ENCODE measurements around the gene SDF4. TPM values are rescaled to one million over a fixed set of nuclear protein-coding genes. Genes with fewer than 3 reads are reported as not detected.

SDF4 gene
- total RNA-seq, 3 donors from 2014 or later = 58.0 to 111 (median 79.3) TPM

DNA sequence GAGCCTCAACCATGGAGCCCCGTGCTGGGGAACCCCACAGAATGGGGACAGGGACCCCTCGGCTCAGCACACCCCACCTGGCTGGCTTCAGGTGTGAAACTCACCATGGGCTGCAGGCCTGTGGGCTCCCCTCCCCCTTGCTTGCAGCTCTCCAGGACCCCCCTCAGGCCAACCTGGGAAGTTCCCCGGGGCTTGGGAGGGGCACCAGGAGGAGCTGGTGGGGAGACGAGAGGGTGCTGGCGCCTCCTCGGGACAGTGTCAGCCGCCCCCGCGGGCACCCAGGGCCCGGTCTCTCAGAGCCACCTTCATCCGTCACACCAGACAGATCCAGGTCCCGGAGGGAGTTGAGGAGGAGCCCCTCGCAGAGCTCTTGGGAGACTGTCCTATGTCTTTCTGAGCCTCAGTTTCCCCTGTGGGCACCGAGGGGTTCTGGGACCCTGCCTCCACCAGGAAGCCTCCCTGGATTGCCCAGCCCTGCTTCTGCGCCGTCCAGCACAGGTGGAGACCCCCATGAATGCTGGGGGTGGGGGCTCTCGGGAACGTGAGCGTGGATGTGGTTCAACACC lies 24.8 kb downstream of the SDF4 start:
- Histone ChIP-seq H3K9me3 (no peaks in the 10 kb centered on the region), H3K27ac (no peak overlapping the region), H3K4me3 (peak overlapping the region in 1 of 3 donors; percentile 57), H3K4me1 (peaks cover 0 to 11% of the 10 kb centered on the region in 2 donors), H3K27me3 (no peaks in the 10 kb centered on the region), H3K36me3 (no peaks in the 10 kb centered on the region)
- DNase-seq (ENCODE audit: low spot score in 2 of 2) = no peak
- no peak for TF ChIP-seq POLR2A (IDR thresholded peaks at IDR 0.05)
- no peak for TF ChIP-seq POLR2AphosphoS5 (IDR thresholded peaks at IDR 0.05)
- TF ChIP-seq, protein P1, sequence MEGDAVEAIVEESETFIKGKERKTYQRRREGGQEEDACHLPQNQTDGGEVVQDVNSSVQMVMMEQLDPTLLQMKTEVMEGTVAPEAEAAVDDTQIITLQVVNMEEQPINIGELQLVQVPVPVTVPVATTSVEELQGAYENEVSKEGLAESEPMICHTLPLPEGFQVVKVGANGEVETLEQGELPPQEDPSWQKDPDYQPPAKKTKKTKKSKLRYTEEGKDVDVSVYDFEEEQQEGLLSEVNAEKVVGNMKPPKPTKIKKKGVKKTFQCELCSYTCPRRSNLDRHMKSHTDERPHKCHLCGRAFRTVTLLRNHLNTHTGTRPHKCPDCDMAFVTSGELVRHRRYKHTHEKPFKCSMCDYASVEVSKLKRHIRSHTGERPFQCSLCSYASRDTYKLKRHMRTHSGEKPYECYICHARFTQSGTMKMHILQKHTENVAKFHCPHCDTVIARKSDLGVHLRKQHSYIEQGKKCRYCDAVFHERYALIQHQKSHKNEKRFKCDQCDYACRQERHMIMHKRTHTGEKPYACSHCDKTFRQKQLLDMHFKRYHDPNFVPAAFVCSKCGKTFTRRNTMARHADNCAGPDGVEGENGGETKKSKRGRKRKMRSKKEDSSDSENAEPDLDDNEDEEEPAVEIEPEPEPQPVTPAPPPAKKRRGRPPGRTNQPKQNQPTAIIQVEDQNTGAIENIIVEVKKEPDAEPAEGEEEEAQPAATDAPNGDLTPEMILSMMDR (IDR thresholded peaks at IDR 0.05) = no peak
- intact Hi-C loops (cut with DNase I; ENCODE audit: low total_unique reads) = no loop called here

DNA sequence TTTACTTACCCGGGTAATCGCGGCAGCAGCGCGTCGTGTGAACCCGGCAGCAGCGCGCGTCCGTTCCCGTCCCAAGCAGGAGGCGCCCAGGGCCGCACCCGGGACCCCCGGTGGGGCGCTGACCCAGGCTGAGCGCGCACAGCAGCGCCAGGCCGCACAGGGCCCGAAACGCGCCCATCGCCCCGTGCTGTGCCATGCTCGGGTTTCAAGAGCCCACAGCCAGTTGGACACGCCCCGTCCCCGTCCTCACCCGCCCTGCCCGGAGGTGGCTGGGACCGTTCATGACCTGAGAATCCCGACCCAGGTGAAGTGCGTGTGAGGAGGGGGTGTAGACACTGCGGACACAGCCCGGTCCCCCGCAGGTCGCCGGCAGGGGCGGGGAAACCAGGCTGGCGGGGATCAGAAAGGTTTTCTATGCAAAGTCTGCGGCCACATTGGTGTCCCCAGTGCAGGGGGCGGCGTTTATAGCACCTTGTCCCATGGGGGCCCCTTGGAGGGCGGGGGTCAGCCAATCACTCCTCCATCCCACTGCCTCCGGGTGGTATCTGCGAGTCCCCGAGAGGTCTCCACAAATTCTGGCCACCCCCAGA lies 25.3 kb downstream of the SDF4 start, which contains the start of gene TNFRSF18:
Gene TNFRSF18, minus strand, starts transcription at position 217 of the 590 bp plus-strand sequence. Its CDS starts 21 bp downstream, at position 196.
- DNase-seq (ENCODE audit: low spot score in 2 of 2) = no peak
- Histone ChIP-seq H3K27me3 (no peaks in the 10 kb centered on the region), H3K9me3 (no peaks in the 10 kb centered on the region), H3K4me3 (peak within 1 kb of the TSS; percentile 10 to 57 (median 34)), H3K4me1 (peaks cover 0 to 11% of the 10 kb centered on the region in 2 donors), H3K27ac (no peak within 1 kb of the TSS), H3K36me3 (no peaks in the 10 kb centered on the region)
- intact Hi-C loops (cut with DNase I; ENCODE audit: low total_unique reads) = no loop called here
- TF ChIP-seq POLR2A (IDR thresholded peaks at IDR 0.05) = no peak
- TF ChIP-seq, protein P1 (IDR thresholded peaks at IDR 0.05) = no peak
- TF ChIP-seq POLR2AphosphoS5 (IDR thresholded peaks at IDR 0.05) = no peak

DNA sequence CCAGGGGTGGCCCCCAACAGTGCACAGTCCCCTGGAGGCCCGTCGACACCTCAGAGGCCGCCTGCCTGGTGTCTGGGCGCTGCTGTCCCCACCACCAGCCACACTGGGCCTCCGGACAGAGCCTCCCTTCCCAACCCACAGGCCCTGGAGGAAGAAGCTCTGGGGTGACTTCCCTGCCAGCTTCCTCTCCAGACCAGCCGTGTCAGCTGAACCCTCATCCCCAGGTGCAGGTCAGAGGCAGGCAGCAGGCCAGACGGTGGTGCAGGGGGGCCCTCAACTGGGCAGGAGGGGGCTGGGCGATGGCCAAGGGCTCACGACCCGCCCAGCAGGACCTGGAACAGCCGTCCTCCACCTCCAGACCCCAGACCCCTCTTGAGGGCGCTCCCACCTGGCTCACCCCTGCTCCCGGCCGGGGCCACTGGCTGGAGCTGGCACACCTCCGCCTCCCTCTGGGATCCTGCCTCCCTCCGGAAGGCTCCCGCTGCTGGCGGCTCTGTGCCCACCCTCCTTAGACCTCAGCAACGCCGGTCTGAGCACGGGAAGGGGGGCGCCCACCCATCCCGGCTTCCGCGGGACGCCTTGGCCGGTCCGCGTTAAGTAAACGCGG lies 25.9 kb downstream of the SDF4 start:
- Histone ChIP-seq H3K4me3 (peak overlapping the region; percentile 10 to 57 (median 34)), H3K27ac (no peak overlapping the region), H3K4me1 (peaks cover 0 to 11% of the 10 kb centered on the region in 2 donors), H3K9me3 (no peaks in the 10 kb centered on the region), H3K27me3 (no peaks in the 10 kb centered on the region), H3K36me3 (no peaks in the 10 kb centered on the region)
- DNase-seq (ENCODE audit: low spot score in 2 of 2) = no peak
- TF ChIP-seq, protein P1 (IDR thresholded peaks at IDR 0.05) = no peak
- no peak for TF ChIP-seq POLR2A (IDR thresholded peaks at IDR 0.05)
- intact Hi-C loops (cut with DNase I; ENCODE audit: low total_unique reads) = no loop called here

DNA sequence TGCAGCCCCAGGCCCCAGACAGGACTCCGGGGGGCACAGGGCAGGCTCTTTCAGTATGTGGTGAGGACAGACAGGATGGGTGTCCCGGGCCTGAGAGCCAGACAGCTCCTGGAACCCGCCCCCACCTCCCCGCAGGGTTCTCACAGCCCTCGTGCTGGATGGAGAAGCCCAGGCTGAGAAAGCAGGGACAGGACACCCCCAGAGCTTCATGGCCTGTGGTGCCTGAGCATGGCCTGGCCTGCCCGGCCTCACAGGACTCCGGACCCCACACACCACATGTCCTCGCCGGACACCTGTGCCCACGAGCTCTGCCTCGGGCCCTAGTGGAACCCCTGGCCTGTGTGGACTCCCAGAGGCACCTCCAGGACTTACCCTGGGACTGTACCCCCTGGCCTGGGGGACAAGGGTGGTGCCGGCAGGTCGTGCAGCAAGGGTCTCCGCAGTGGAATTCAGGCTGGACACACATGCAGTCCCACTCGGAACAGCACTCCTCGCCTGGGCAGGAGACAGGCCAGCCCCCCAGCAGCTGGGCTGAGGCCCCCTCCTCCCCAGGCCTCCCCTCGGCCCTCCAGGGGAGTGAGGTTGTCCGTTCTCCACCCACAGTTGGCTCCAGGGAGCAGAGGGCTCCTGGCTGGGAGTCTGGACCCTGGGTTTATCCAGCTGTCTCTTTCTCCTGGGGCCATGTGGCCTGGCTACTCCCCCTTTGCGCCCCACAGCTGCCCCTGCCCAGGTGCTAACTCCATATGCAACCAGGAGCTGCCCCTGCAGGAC lies 26.6 kb downstream of the SDF4 start:
- Histone ChIP-seq H3K4me3 (no peak overlapping the region), H3K27me3 (no peaks in the 10 kb centered on the region)

More for the DNA sequence above, 26.6 kb downstream of the SDF4 start:
- no peaks in the 10 kb centered on the region for H3K9me3 ChIP-seq
- intact Hi-C loops (cut with DNase I; ENCODE audit: low total_unique reads) = no loop called here
- H3K27ac ChIP-seq = no peak overlapping the region
- no peaks in the 10 kb centered on the region for H3K36me3 ChIP-seq
- H3K4me1 ChIP-seq = peaks cover 0 to 11% of the 10 kb centered on the region in 2 donors
- TF ChIP-seq POLR2AphosphoS5 (IDR thresholded peaks at IDR 0.05) (no peak), POLR2A (IDR thresholded peaks at IDR 0.05) (no peak)
- TF ChIP-seq, protein P1 (IDR thresholded peaks at IDR 0.05) = no peak
- no peak for DNase-seq (ENCODE audit: low spot score in 2 of 2)
